ENCODE measurements around the gene PLCXD3. TPM values are rescaled to one million over a fixed set of nuclear protein-coding genes. Genes with fewer than 3 reads are reported as not detected.
"Not testable (repeated sequence)": the region's sequence is repeated elsewhere in the genome, so short reads cannot be mapped to it uniquely, and the experiment has no call there.

Gene PLCXD3
- polyA plus RNA-seq, 4 donors = 0.38 to 0.63 (median 0.42) TPM

DNA sequence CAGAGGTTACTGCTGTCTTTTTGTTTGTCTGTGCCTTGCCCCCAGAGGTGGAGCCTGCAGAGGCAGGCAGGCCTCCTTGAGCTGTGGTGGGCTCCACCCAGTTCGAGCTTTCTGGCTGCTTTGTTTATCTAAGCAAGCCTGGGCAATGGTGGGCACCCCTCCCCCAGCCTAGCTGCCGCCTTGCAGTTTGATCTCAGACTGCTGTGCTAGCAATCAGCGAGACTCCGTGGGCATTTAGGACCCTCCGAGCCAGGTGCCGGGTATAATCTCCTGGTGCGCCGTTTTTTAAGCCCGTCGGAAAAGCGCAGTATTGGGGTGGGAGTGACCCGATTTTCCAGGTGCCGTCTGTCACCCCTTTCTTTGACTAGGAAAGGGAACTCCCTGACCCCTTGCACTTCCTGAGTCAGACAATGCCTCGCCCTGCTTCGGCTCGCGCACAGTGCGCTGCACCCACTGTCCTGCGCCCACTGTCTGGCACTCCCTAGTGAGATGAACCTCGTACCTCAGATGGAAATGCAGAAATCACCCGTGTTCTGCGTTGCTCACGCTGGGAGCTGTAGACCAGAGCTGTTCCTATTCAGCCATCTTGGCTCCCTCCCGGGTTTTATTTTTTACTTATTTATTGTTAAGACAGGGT, 16.8 kb downstream of the PLCXD3 start:
- not testable (repeated sequence) for DNase-seq (ENCODE audit: low read depth in 4 of 4, low spot score in 3 of 4)

DNA sequence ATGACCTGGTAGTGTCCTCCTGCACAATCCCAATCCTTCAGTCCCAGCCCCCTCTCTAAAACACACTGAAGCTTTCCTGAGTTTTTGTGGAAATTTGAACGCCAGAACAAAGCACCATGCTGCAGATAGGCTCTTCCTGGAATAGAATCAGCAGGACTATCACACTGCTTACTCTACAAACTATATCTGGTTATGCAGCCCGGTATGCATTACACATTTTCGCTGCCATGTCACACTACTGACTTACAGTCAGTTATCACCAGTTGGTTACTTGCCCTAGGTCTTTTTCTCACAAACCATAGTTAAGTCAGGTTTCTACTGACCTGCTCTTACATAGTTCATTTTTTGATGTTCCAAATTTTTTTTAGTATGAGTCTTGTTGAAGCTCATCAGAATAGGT, 24.9 kb downstream of the PLCXD3 start:
- no peak for DNase-seq (ENCODE audit: low read depth in 4 of 4, low spot score in 3 of 4)

GRCh38 chr5:41482715-41483114, 27.7 kb downstream of the PLCXD3 start:
- no peak for DNase-seq (ENCODE audit: low read depth in 4 of 4, low spot score in 3 of 4)

DNA sequence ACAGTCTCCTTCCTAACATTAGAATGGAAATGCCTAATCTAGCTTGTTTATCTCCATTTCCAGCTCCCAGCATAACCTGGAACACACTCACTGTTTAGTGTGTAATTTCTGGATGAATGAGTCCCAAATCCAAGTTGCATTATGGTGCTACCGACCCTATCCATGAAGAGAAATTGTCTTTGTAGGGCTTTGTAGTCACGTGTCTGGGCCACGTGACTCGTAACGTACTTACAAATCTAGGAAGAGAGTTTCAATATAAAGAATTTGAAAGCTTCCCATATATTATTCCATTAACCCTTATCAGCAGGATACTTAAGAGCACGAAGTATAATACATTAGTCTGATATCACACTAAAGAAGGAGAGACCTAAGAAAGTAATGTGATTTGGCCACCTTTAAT, 28.2 kb downstream of the PLCXD3 start:
- DNase-seq (ENCODE audit: low read depth in 4 of 4, low spot score in 3 of 4) = no peak

GRCh38 chr5:41471571-41472208, 38.7 kb downstream of the PLCXD3 start:
- DNase-seq (ENCODE audit: low read depth in 4 of 4, low spot score in 3 of 4) = not testable (repeated sequence)

- DNase-seq (ENCODE audit: low read depth in 4 of 4, low spot score in 3 of 4) = no peak
These were observed 44.8 kb downstream of the PLCXD3 start for GRCh38 chr5:41465493-41466171.

- DNase-seq (ENCODE audit: low read depth in 4 of 4, low spot score in 3 of 4) = no peak
These were observed 50.8 kb downstream of the PLCXD3 start for GRCh38 chr5:41459557-41459956.

GRCh38 chr5:41457094-41457493, 53.3 kb downstream of the PLCXD3 start:
- no peak for DNase-seq (ENCODE audit: low read depth in 4 of 4, low spot score in 3 of 4)

DNA sequence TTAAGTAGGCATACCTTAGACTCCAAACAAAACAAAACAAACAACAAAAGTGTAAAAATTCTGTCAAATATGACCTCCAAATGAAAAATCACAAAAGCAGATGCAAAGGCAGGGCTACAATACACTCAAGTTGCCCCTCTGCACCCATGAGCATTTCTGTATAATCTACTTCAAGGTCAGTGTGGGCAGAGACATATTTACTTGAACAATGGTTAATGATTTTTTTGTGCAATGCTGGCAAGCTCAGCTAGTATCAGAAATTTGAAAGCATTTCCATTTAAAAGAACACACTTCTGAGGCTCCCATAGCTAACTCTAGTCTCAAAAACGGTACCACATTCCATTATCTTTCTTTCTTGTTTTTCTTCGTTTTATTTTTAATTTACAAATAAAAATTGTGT, 57.9 kb downstream of the PLCXD3 start:
- no peak for DNase-seq (ENCODE audit: low read depth in 4 of 4, low spot score in 3 of 4)

DNA sequence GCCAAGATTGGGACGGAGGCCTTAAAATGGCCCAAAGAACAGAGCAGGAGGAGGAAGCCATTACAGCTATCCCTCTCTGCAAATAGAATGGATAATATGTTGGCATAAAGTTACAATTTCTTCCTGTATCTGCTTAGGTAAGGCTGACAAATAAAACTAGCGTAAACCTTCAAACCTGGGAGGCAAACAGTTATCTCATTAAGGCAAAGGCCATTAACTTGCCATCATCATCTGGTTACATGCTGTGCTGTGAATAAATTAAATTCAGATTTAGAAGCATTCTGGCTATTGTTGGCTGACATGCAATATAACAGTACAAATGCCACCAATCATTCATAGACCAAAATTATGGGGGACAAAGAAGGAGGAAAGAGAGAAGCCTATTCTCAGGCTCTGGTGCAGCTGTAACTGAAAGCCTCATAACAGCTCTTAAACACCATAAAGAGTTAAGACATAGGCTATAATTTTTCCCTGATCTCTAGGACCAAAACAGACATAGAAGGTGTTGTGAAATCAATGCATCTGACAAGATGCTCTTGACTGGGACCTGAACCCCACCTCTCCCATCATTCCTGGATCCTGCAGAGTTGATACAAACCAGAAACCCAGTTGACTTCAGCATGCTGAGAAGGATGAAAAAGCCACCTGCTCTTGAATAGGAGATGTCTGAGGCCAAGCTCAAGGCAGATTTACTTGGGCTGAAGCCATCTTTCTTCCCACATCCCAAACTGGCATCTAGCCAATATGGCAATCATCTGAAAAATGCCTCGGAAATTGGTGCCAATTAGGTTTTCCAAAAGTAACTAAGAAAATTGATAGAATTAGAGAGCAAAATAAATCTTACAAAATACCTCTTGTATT, 62.5 kb downstream of the PLCXD3 start:
- DNase-seq (ENCODE audit: low read depth in 4 of 4, low spot score in 3 of 4) = no peak

- DNase-seq (ENCODE audit: low read depth in 4 of 4, low spot score in 3 of 4) = no peak
These were observed 64.4 kb downstream of the PLCXD3 start for GRCh38 chr5:41445937-41446563.

DNA sequence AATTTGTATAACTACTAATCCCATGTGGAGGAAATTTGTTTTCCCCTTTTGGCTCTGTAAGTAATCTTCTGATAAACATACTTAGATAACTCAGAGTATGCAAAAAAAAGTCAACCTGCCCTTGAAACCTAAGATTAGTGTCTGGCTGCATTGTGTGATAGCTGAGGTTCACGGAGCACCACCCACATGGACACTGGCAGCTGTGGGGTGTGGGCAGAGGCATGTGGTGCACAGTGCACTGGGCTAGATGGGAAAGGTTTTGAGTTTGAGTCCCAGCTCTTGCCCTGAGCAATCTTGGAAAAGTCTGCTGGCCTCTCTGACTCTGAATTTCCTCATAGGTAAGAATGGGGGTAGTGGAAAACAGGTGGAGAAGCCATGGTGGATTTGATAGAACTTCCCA, 75.1 kb downstream of the PLCXD3 start:
- no peak for DNase-seq (ENCODE audit: low read depth in 4 of 4, low spot score in 3 of 4)

GRCh38 chr5:41433552-41434181, 76.7 kb downstream of the PLCXD3 start:
- no peak for DNase-seq (ENCODE audit: low read depth in 4 of 4, low spot score in 3 of 4)

DNA sequence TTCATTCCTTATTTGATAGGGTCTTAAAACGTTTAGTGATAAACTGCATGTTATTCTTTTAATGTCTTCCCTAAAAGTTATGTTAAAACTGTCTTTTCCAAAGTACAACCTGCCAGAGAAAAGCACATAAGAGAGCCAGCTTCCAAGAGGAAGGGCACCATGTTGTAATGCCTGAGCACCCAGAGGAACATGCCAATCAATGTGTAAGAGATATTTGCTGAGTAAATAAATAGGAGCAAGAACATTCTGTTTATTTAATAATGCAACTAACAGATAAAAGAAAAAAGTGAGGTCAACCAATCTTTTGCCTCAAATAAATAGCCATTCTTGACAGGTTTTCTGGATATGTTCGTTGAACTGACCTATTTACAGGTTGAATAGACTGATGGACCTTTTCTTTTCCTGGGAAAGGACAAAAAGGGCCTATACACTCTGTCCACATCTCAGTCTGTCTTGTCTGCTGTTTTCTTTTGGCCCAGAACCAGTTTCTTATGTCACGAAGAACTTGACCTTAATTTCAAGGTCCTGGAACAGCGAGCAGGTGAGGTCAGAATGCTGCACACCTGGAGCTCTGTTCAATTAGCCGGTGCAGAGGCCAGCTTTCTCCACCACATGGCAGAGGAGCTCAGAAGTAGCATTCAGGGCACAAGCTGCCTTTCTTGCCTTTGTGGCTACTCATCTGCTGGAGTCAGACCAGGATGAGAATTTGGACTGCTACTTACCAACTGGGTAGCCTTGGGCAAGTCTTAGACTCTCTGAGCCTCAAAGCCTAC, 77.7 kb downstream of the PLCXD3 start:
- no peak for DNase-seq (ENCODE audit: low read depth in 4 of 4, low spot score in 3 of 4)

GRCh38 chr5:41427505-41427904, 82.9 kb downstream of the PLCXD3 start:
- no peak for DNase-seq (ENCODE audit: low read depth in 4 of 4, low spot score in 3 of 4)

DNA sequence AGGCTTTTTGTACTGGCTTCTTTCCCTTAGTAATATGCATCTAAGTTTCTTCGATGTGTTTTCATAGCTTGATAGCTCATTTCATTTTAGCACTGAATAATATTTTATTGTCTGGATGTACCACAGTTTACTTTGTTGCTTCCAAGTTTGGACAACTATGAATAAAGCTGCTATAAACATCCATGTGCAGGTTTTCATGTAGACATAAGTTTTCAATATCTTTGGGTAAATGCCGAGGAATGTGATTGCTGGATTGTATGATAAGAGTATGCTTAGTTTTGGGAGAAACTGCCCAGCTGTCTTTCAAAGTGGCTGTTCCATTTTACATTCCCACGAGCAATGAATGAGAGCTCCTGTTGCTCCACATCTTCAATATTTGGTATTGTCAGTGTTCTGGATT, 84.7 kb downstream of the PLCXD3 start:
- DNase-seq (ENCODE audit: low read depth in 4 of 4, low spot score in 3 of 4) = no peak

DNA sequence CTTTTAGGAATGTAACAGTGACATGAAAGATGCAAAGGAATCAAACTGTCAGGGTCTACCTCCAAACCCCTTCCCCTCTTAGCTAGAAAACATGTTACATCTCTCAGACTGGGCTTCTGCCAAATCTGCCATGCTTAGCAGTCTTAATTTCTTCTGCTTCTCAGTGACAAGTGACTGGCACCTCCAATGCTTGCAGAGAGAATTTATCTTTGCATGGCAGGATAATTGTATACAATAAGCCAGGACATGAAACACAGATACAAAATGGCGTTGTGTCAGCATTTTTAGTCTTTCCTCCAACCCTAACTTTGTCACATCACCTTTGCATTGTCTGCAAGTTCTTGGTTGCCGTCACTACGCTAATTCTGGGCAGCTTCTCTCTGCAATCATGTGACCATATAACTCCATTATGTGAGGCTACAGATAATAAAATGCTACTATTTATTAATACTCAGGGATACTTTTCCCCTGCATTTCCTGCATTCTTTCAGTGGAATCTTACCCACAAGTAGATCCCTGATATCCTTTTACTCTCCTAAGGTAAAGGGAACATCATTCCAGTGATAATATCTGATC, 89.8 kb downstream of the PLCXD3 start:
- no peak for DNase-seq (ENCODE audit: low read depth in 4 of 4, low spot score in 3 of 4)

- DNase-seq (ENCODE audit: low read depth in 4 of 4, low spot score in 3 of 4) = no peak
These were observed 92.0 kb downstream of the PLCXD3 start for GRCh38 chr5:41418220-41419031.

Data from right renal pelvis (tissue), 4 donors.